HEK293T (cell line): ENCODE measurements around the gene CUBN.
"Not testable (repeated sequence)": the region's sequence is repeated elsewhere in the genome, so short reads cannot be mapped to it uniquely, and the experiment has no call there.

ENCODE experiments used
- CTCF ChIA-PET: fragments of 350-600 bp; formaldehyde crosslinking; extraction: SDS; loops from one replicate; lab custom pipeline; 2021; ENCODE audit warnings: antibody characterized with exemption, inconsistent platforms; lab: Yijun Ruan, JAX
- POLR2A ChIA-PET: fragments of 350-600 bp; formaldehyde crosslinking; extraction: SDS; loops from one replicate; lab custom pipeline; 2020; ENCODE audit warnings: antibody characterized with exemption, inconsistent platforms; lab: Yijun Ruan, JAX
- DNase-seq: peaks from one replicate; pipeline ENCODE4 v3.0.0; 2012; ENCODE audit warnings: mixed read lengths; ENCODE audit errors: extremely low spot score
- ARNT ChIP-seq: fragments of 450-650 bp; IDR thresholded peaks from 2 replicates; pipeline ENCODE4 v1.6.1; 2017; ENCODE audit warnings: mild to moderate bottlenecking
- BHLHE40 ChIP-seq: fragments of 450-650 bp; IDR thresholded peaks from 2 replicates; pipeline ENCODE4 v1.6.1; 2016; ENCODE audit warnings: mild to moderate bottlenecking, moderate library complexity, borderline replicate concordance
- CTBP1 ChIP-seq: fragments of 450-650 bp; IDR thresholded peaks from 2 replicates; pipeline ENCODE4 v1.6.1; 2016; ENCODE audit warnings: borderline replicate concordance
- ELF4 ChIP-seq: fragments of 450-650 bp; IDR thresholded peaks from 2 replicates; pipeline ENCODE4 v1.6.1; 2017; ENCODE audit warnings: antibody characterized with exemption
- FOXA1 ChIP-seq: fragments of 450-650 bp; IDR thresholded peaks from 2 replicates; pipeline ENCODE4 v1.6.1; 2016; ENCODE audit warnings: mild to moderate bottlenecking
- FOXK2 ChIP-seq: fragments of 450-650 bp; IDR thresholded peaks from 2 replicates; pipeline ENCODE4 v1.6.1; 2016; ENCODE audit warnings: mild to moderate bottlenecking
- FOXM1 ChIP-seq: fragments of 450-650 bp; IDR thresholded peaks from 2 replicates; pipeline ENCODE4 v1.6.1; 2017; ENCODE audit warnings: mild to moderate bottlenecking, borderline replicate concordance
- HDGF ChIP-seq: fragments of 450-650 bp; IDR thresholded peaks from 2 replicates; pipeline ENCODE4 v1.6.1; 2017; ENCODE audit warnings: antibody characterized with exemption, borderline replicate concordance
- L3MBTL2 ChIP-seq: fragments of 450-650 bp; conservative IDR thresholded peaks from 2 replicates; pipeline ENCODE4 v1.6.1; 2016; ENCODE audit warnings: mild to moderate bottlenecking
- LEF1 ChIP-seq: fragments of 450-650 bp; IDR thresholded peaks from 2 replicates; pipeline ENCODE4 v1.6.1; 2017; ENCODE audit warnings: mild to moderate bottlenecking, borderline replicate concordance
- NFRKB ChIP-seq: fragments of 450-650 bp; IDR thresholded peaks from 2 replicates; pipeline ENCODE4 v1.6.1; 2016; ENCODE audit warnings: mild to moderate bottlenecking, moderate library complexity
- SP1 ChIP-seq: fragments of 450-650 bp; IDR thresholded peaks from 2 replicates; pipeline ENCODE4 v1.6.1; 2017
- SUZ12 ChIP-seq: fragments of 450-650 bp; IDR thresholded peaks from 2 replicates; pipeline ENCODE4 v1.6.1; 2016; ENCODE audit warnings: mild to moderate bottlenecking
- TARDBP ChIP-seq: fragments of 450-650 bp; IDR thresholded peaks from 2 replicates; pipeline ENCODE4 v1.6.1; 2016
- ZNF384 ChIP-seq: fragments of 450-650 bp; IDR thresholded peaks from 2 replicates; pipeline ENCODE4 v1.6.1; 2016
- TF ChIP-seq, protein P1 (sequence below): fragments of 450-650 bp; IDR thresholded peaks from 2 replicates; pipeline ENCODE4 v1.6.1; 2016

CUBN gene

DNA sequence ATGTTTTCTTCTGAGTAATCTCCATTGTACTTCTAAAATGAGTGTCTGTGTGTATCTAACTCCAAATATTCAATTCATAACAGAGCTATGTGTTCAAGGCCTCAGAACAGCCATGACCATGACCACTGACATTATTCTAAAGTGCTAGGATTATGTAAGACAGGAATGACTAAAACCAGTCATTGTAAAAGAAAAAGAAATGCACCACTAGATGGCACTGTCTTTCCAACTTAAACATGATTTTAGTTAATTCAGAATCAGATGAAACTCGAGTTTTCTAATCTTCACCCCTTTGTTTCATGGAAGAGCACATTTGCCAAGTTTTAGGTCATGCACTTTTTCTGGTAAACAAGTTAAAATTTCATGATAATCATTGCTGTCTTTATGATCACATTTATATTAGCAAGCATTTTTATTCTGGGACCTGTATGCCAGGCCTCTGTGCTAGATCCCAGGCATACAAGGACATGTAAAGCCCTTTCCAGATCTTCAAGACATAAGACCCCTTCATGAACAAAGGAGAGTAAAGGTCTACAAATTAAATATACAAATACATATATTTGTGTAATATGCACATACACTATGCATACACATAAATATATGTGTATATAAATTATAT lies 286.2 kb downstream of the CUBN start:
- TF ChIP-seq LEF1: no peak
- no peak for TF ChIP-seq FOXK2
- no peak for TF ChIP-seq FOXM1
- TF ChIP-seq TARDBP: no peak
- no peak for TF ChIP-seq ELF4
- no peak for TF ChIP-seq L3MBTL2
- TF ChIP-seq ARNT: no peak
- TF ChIP-seq FOXA1: no peak
- TF ChIP-seq, protein P1, sequence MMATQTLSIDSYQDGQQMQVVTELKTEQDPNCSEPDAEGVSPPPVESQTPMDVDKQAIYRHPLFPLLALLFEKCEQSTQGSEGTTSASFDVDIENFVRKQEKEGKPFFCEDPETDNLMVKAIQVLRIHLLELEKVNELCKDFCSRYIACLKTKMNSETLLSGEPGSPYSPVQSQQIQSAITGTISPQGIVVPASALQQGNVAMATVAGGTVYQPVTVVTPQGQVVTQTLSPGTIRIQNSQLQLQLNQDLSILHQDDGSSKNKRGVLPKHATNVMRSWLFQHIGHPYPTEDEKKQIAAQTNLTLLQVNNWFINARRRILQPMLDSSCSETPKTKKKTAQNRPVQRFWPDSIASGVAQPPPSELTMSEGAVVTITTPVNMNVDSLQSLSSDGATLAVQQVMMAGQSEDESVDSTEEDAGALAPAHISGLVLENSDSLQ: no peak
- no peak for TF ChIP-seq CTBP1
- TF ChIP-seq NFRKB: no peak
- TF ChIP-seq BHLHE40: no peak
- TF ChIP-seq HDGF: no peak
- TF ChIP-seq ZNF384: no peak
- TF ChIP-seq SUZ12: no peak
- no peak for TF ChIP-seq SP1
- DNase-seq: peak; percentile 22
- CTCF ChIA-PET: interaction anchor here (1.5 kb wide), 1 partner anchor 10 kb away, joined by 3 read pairs; no protein-coding TSS in a partner anchor
- POLR2A ChIA-PET: interaction anchor here (0.6 kb wide), 1 partner anchor 386 kb away, joined by 5 read pairs; no protein-coding TSS in a partner anchor

DNA sequence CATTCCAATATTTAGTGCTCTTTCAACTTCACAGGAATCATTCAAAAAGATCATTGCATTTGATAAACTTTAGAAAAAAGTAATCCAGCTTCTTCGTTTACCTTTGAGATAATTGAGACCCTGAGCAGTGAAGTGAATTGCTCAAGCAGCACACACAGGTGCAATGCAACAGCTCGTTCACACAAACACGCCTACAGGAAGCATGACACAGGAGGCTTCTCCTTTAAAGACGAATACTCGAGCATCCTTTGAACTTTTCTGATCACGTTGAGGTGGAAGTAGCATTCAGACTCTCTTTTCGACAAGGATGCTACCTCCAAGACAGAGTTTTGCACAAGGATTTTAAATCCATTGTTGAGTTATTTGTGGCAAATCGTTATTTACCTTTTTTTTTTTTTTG lies 294.4 kb downstream of the CUBN start:
- TF ChIP-seq FOXM1: no peak
- TF ChIP-seq, protein P1: no peak
- no peak for TF ChIP-seq FOXK2
- no peak for TF ChIP-seq ELF4
- no peak for TF ChIP-seq TARDBP
- TF ChIP-seq SUZ12: no peak
- TF ChIP-seq LEF1: no peak
- TF ChIP-seq SP1: no peak
- TF ChIP-seq NFRKB: no peak
- TF ChIP-seq CTBP1: no peak
- no peak for TF ChIP-seq ZNF384
- TF ChIP-seq HDGF: no peak
- TF ChIP-seq FOXA1: no peak
- CTCF ChIA-PET: no interaction called here
- POLR2A ChIA-PET: no interaction called here
- DNase-seq: no peak

GRCh38 chr10:16832351-16833080 lies 297.1 kb downstream of the CUBN start:
- DNase-seq: no peak
- TF ChIP-seq FOXA1 (no peak), FOXM1 (no peak), SUZ12 (no peak), ARNT (no peak), CTBP1 (no peak), LEF1 (no peak), TARDBP (no peak), BHLHE40 (no peak), NFRKB (no peak), L3MBTL2 (no peak), FOXK2 (no peak)
- TF ChIP-seq, protein P1: no peak
- CTCF ChIA-PET: no interaction called here
- POLR2A ChIA-PET: no interaction called here

- CTCF ChIA-PET: interaction anchor here (0.6 kb wide), 1 partner anchor 430 kb away, joined by 3 read pairs; no protein-coding TSS in a partner anchor
- TF ChIP-seq ARNT (no peak), ZNF384 (no peak), FOXM1 (no peak), SUZ12 (no peak), L3MBTL2 (no peak), BHLHE40 (no peak), CTBP1 (no peak), HDGF (no peak), FOXA1 (no peak), LEF1 (no peak), TARDBP (no peak), ELF4 (no peak), SP1 (no peak), FOXK2 (no peak), NFRKB (no peak)
- TF ChIP-seq, protein P1: no peak
- POLR2A ChIA-PET: no interaction called here
- DNase-seq: no peak
Observed at GRCh38 chr10:16828701-16829175, 300.9 kb downstream of the CUBN start.

GRCh38 chr10:16828114-16828568 lies 301.5 kb downstream of the CUBN start:
- peak; percentile 42 for DNase-seq
- TF ChIP-seq FOXM1 (no peak), NFRKB (no peak), FOXA1 (no peak), SP1 (no peak), SUZ12 (no peak), FOXK2 (no peak), BHLHE40 (no peak), ZNF384 (no peak), HDGF (no peak), ELF4 (no peak), TARDBP (no peak), CTBP1 (no peak), L3MBTL2 (no peak), ARNT (no peak), LEF1 (no peak)
- TF ChIP-seq, protein P1: no peak
- POLR2A ChIA-PET: interaction anchor here (1.3 kb wide), 1 partner anchor 10 kb away, joined by 5 read pairs; the partner anchor contains the start of gene RSU1
- CTCF ChIA-PET: interaction anchor here (1.1 kb wide), 1 partner anchor 11 kb away, joined by 6 read pairs; the partner anchor contains the start of gene RSU1

DNA sequence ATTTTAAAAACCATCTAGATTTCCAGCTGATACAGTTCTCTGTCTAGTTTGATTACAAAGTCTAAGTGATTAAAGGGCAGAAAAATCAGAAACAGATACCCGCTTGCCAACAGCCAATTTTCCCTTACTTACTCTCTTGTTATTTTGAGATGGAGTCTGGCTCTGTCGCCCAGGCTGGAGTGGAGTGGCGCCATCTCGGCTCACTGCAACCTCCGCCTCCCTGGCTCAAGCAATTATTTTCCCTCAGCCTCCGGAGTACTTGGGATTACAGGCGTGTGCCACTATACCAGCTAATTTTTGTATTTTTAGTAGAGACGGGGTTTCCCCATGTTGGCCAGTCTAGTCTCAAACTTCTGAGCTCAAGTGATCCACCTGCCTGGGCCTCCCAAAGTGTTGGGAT lies 302.1 kb downstream of the CUBN start:
- ChIA-PET CTCF (interaction anchor here (1.1 kb wide), 1 partner anchor 10 kb away, joined by 6 read pairs; the partner anchor contains the start of gene RSU1), POLR2A (interaction anchor here (1.3 kb wide), 1 partner anchor 10 kb away, joined by 5 read pairs; the partner anchor contains the start of gene RSU1)
- not testable (repeated sequence) for DNase-seq
